GM15510 (cell line): Measurements from ENCODE around the gene HBG2.
"Not testable (repeated sequence)": the region's sequence is repeated elsewhere in the genome, so short reads cannot be mapped to it uniquely, and the experiment has no call there.

Experiments used
- POLR2A ChIP-seq: IDR thresholded peaks from 3 replicates; pipeline ENCODE4 v1.6.1; 2011; ENCODE audit warnings: borderline replicate concordance; ENCODE audit not compliant: insufficient read length; ENCODE audit errors: extremely low read depth

The HBG2 gene

DNA sequence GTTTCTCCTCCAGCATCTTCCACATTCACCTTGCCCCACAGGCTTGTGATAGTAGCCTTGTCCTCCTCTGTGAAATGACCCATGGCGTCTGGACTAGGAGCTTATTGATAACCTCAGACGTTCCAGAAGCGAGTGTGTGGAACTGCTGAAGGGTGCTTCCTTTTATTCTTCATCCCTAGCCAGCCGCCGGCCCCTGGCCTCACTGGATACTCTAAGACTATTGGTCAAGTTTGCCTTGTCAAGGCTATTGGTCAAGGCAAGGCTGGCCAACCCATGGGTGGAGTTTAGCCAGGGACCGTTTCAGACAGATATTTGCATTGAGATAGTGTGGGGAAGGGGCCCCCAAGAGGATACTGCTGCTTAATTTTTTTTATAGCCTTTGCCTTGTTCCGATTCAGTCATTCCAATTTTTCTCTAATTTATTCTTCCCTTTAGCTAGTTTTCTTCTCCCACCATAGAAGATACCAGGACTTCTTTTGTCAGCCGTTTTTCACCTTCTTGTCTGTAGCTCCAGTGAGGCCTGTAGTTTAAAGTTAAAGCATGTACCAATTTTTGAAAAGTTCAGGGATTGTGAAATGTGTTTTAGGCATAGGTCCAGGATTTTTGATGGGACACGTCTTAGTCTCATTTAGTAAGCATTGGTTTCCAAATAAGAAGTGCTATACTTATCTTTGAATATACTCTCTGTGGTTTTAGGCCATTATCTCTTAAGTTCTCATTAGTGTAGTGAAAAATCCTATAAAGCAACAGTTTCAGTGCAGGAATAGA is at the start of gene HBG2:
Gene HBG2 (minus strand): TSS at position 136 of the 768 bp plus-strand sequence. CDS start 53 bp downstream, at position 83.
- not testable (repeated sequence) for TF ChIP-seq POLR2A

DNA sequence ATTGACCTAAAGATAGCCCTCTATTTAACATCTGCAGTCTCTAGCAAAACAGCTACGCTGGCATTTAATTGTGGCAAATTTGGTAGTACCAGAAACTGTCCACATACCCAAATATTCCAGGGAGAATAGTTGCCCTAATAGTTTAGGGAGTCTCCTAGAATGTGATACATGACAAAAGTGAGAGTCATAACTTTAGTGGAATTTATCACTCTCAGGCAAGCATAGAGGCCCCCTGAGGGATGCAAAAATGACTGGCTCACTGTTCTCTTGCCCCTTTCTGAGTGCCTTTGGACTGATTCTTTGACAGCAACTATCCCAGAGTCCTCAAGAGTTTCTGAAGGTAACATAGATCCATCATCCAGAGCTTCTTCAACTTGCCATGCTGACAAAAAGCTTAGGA is 49.5 kb upstream of the HBG2 start:
- no peak for TF ChIP-seq POLR2A

DNA sequence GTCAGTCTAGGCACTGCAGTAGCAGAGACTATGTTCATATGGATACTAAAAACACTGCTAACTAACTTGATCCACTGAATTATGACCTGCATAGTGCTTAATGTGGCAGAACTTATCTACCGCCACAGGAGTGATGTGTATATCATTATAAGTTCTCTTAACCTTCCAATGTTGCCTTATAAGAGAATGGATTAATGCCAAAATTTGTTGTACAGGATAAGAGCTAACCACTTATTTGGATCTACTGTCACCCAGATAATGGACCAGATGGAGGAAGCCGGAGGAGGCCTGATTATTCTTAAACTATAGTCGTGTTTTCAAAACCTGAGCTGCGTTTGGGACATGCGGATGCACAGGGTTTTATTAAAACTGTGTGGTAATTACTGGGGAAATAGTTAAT is 49.0 kb upstream of the HBG2 start:
- no peak for TF ChIP-seq POLR2A

DNA sequence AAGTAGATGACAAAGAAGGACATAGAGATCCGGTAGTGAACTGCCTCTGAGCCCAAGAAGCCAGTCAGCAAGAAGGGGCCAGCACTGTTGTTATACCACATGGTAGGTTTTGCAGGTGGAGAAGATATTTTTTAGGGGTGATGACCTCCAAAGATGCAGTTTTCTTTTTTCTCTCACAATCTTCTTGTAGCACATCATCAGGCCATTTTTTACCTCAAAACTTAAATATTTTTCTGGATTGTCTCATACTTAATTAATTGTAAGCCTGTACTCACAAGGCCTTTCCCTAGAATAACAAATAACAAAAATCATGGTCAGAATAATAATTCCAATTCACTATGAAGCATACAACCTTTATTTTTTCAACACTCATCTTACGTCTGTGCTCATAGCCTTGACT is 47.3 kb upstream of the HBG2 start, which contains the start of gene OR51B4:
Gene OR51B4 (minus strand): TSS at position 101 of the 400 bp plus-strand sequence. CDS start 0 bp downstream, at position 101.
- no peak for TF ChIP-seq POLR2A

DNA sequence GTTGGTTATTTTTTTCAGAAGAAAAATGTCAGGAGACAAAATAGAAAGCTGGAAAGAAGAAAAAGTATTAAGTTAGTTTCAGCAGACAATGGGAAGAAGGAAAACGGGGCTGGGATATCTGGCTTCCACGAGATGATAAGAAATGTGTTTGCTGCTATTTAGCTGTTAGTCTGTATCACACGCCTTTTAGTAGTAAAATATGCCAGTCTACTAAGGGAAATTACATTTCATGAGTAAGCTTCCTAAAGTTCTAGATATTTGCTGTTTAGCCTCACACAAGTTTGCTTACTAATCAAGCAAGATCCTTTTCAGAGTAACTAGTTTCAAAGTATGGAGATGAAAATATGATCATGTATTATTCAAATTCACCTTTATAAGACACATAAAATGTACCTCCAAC is 45.7 kb upstream of the HBG2 start:
- no peak for TF ChIP-seq POLR2A

DNA sequence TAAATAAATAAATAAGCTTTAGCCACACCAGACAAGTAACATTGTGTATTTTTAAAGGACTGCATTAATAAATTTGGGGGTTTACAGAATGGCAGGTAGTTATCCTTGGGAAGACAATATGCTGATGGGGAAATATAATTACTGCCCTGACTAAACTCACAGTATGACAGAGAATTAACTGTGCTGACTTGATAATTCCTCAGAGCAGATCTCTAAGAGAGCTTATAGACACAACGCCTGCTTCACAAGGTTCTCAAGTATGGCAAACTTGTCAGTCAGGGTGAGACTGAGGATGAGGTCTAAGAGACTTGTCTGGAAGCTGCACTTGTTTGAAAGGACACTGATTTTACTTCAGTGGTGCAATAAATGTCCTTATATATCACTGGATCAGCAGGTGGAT is 43.9 kb upstream of the HBG2 start:
- no peak for TF ChIP-seq POLR2A

DNA sequence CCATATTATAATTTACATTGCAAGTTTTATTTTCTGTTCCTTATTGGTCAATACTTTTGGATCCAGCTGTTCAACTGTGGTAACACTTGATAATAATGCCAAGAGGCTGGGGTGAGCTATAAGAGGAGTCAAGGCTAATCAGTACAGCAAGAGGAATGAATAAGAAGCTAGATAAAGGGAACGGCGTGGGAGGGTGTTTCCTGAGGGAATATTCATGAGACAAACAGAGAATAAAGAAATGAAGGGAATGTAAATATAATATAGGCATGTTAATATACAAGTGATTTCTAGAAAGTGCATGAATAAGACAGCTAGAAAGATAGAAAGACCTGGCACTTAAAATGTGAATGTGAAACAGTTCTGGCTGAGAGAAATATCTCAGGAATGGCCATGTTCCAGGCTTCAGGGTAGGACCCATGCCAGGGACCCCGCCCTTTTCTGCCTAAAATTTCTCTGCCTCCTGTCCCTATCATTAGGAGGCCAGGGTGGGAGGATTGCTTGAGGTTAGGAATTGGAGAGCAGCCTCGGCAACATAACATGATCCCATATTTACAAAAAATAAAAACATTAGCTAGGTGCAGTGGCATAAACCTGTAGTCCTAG is 43.2 kb upstream of the HBG2 start:
- TF ChIP-seq POLR2A = no peak

DNA sequence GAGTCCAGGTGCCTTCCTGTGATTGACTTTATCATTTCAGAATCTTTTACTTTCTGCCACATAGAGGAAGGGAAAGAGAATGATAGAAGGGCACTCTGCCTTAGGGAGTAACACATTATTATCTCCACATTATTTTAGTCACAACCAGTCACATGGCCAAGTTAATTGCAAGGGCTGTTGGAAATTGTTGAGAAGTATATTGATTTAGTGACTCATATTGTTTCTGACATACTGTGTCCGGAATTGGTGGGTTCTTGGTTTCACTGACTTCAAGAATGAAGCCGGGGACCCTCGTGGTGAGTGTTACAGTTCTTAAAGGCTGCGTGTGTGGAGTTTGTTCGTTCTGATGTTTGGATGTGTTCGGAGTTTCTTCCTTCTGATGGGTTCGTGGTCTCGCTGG is 38.4 kb upstream of the HBG2 start:
- no peak for TF ChIP-seq POLR2A

DNA sequence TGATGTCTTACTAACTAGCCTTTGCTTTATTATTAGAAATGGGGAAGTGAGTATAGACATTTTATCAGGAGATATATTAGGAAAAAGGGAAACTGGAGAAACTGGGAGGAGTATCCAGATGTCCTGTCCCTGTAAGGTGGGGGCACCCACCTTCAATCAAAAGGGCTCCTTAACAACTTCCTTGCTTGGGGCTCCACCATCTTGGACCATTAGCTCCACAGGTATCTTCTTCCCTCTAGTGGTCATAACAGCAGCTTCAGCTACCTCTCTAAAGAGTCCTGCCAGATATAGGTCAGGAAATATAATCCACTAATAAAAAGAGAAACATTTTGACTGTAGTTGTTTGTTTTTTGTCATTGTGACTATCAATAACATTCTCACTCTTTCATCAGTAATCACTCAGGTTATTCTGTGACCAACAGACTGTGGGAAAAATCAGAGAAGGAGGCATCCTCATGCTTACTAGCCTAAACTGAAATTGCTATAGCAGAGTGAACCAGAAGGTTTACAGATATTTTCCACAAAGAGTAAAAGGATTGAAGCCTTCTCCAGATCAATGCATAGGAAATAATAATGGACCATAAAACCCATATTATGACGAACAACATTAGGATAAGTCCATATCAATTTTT is 36.7 kb upstream of the HBG2 start:
- no peak for TF ChIP-seq POLR2A

DNA sequence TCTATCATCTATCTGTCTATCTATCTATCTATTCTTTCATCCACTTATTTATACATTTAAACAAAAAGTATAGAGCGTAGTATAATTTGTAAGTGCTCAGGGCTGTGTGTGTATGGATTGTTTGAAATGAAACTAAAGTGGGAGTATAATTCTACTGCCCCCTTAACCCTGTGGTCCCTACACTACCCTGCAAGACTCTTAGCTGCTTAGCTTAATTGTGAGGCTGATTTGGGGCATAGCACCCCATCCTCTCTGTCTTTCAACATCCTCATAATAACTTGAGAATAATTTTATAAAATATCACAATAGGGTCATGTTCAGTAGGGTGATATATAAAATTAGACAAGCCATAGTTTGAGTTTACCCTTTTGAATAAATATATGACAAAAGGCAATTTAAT is 35.5 kb upstream of the HBG2 start:
- TF ChIP-seq POLR2A = no peak

DNA sequence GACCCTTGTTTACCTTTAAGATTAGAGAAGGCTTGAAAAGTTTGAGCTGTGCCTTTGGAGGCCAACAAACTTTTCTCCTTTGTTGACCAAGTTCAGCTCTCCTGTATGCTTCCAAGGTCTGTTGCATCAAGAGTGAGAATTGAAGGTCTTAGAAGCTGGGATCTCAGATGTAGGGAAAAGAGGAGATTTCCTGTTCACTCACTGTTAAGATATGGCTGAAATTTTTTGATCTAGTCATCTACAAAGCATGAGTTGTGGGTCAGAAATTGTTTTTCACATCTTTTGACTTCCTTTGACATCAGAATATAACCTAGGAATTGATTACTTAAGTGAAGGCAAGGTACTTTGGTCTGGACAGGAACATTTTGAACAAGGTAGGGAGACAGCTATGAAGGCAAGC is 35.1 kb upstream of the HBG2 start:
- no peak for TF ChIP-seq POLR2A

DNA sequence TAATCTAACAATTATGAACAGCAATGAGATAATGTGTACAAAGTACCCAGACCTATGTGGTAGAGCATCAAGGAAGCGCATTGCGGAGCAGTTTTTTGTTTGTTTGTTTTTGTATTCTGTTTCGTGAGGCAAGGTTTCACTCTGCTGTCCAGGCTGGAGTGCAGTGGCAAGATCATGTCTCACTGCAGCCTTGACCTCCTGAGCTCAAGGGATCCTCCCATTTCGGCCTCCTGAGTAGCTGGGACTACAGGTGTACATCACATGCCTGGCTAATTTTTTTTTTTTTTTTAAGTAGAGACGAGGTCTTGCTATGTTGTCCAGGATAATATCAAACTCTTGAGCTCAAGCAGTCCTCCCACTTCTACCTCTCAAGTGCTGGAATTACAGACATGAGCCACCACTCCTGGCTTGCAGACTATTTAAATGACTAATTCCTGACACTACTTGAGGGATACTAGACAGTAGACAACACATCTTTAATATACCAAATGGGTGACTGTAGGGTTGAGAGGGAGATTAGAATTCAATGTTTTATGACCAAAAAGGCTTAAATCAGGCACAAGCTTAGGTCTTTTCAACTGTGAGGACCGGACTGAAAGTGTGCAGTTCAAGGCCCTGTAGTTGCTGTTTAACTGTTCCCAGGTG is 34.4 kb upstream of the HBG2 start:
- no peak for TF ChIP-seq POLR2A

DNA sequence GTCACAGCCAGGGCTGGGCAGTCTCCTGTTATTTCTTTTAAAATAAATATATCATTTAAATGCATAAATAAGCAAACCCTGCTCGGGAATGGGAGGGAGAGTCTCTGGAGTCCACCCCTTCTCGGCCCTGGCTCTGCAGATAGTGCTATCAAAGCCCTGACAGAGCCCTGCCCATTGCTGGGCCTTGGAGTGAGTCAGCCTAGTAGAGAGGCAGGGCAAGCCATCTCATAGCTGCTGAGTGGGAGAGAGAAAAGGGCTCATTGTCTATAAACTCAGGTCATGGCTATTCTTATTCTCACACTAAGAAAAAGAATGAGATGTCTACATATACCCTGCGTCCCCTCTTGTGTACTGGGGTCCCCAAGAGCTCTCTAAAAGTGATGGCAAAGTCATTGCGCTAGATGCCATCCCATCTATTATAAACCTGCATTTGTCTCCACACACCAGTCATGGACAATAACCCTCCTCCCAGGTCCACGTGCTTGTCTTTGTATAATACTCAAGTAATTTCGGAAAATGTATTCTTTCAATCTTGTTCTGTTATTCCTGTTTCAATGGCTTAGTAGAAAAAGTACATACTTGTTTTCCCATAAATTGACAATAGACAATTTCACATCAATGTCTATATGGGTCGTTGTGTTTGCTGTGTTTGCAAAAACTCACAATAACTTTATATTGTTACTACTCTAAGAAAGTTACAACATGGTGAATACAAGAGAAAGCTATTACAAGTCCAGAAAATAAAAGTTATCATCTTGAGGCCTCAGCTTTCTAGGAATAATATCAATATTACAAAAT is 33.7 kb upstream of the HBG2 start:
- TF ChIP-seq POLR2A = no peak

DNA sequence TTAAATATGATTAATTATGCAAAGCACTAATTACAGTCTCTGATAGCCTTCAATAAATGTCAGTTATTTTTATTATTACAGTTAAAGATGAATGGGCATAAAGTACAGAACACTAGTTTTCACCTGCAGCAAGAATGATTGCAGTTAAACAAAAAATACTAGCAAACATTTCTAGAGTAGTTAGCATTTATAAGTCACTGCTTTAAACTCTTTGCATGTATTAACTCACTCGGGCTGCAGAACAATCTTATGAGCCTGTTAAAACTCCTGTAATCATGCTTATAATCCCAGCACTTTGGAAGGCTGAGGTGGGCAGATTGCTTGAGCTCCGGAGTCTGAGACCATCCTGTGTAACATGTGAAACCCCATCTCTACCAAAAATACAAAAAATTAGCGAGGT is 32.3 kb upstream of the HBG2 start:
- no peak for TF ChIP-seq POLR2A
